ENCODE measurements around the gene ZBTB11. TPM values are rescaled to one million over a fixed set of nuclear protein-coding genes. Genes with fewer than 3 reads are reported as not detected.

Gene ZBTB11
- polyA plus RNA-seq, 3 donors, result 5.1 to 20.2 (median 6.8) TPM

GRCh38 chr3:101667844-101668243 is 9.1 kb downstream of the ZBTB11 start:
- Mint-ChIP-seq H3K9me3 (no peaks in the 10 kb centered on the region), H3K4me3 (no peak overlapping the region)
- intact Hi-C loops (cut with micrococcal nuclease), result no loop called here

DNA sequence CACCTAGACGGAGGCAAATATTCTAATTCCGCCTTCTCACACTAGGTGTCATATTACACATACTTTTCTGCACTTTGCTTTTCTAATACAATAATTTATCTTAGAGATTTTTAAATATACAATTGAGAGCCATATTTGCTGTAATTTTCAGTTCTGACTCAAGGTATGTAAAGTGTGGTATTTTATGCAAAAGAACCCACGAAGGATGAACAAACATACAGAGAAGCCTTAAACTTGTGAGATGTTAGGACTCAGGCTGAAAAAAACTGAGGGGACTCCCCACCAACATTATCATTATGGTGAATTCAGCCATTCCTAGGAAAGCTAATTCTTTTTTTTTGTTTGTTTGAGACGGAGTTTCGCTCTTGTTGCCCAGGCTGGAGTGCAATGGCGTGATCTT is 9.6 kb downstream of the ZBTB11 start:
- WGBS (ENCODE audit: insufficient coverage), result no CpG with 5 or more reads among the region's 6 CpGs
- H3K4me2 ChIP-seq (replicated peaks; ENCODE audit: extremely low read depth, low read length, poor library complexity, severe bottlenecking), result no peak overlapping the region
- no peaks in the 10 kb centered on the region for H3K9me3 Mint-ChIP-seq
- H3K4me3 Mint-ChIP-seq, result no peak overlapping the region
- no peak overlapping the region for H3K9ac ChIP-seq (ENCODE audit: insufficient read depth, low read length, poor library complexity, severe bottlenecking)
- intact Hi-C loops (cut with micrococcal nuclease), result no loop called here
- peaks cover 73 to 87% of the 10 kb centered on the region in 2 donors for H3K36me3 Mint-ChIP-seq
- TF ChIP-seq, protein P1, sequence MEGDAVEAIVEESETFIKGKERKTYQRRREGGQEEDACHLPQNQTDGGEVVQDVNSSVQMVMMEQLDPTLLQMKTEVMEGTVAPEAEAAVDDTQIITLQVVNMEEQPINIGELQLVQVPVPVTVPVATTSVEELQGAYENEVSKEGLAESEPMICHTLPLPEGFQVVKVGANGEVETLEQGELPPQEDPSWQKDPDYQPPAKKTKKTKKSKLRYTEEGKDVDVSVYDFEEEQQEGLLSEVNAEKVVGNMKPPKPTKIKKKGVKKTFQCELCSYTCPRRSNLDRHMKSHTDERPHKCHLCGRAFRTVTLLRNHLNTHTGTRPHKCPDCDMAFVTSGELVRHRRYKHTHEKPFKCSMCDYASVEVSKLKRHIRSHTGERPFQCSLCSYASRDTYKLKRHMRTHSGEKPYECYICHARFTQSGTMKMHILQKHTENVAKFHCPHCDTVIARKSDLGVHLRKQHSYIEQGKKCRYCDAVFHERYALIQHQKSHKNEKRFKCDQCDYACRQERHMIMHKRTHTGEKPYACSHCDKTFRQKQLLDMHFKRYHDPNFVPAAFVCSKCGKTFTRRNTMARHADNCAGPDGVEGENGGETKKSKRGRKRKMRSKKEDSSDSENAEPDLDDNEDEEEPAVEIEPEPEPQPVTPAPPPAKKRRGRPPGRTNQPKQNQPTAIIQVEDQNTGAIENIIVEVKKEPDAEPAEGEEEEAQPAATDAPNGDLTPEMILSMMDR (IDR thresholded peaks at IDR 0.05), result no peak
- H3K27me3 Mint-ChIP-seq (ENCODE audit: low read depth in 3 of 3), result no peaks in the 10 kb centered on the region
- H2AFZ ChIP-seq (ENCODE audit: insufficient read depth, low read depth, low read length, poor library complexity, severe bottlenecking), result no peak overlapping the region
- DNase-seq, result no peak
- no peak overlapping the region for H3K4me3 ChIP-seq (replicated peaks in 1 of 3; ENCODE audit: low read depth in 2 of 3, low read length in 3 of 3)
- peak overlapping the region in 1 of 7 donors; percentile 3 for H3K27ac Mint-ChIP-seq
- H3K4me1 ChIP-seq (ENCODE audit: control insufficient read depth in 1 of 2, insufficient read depth in 2 of 2, low read length in 2 of 2), result no peaks in the 10 kb centered on the region
- no peaks in the 10 kb centered on the region for H3K27me3 ChIP-seq (ENCODE audit: control insufficient read depth in 2 of 2, insufficient read depth in 2 of 2, low read length in 2 of 2)
- no peaks in the 10 kb centered on the region for H3K9me3 ChIP-seq (replicated peaks in 1 of 2; ENCODE audit: control insufficient read depth in 1 of 2, insufficient read depth in 1 of 2, low read length in 2 of 2)
- peaks cover 35% of the 10 kb centered on the region for H4K20me1 ChIP-seq (ENCODE audit: insufficient read depth, low read length)
- peaks cover 80 to 94% of the 10 kb centered on the region in 2 donors for H3K36me3 ChIP-seq (replicated peaks in 1 of 2; ENCODE audit: control insufficient read depth in 1 of 2, insufficient read depth in 2 of 2, low read length in 2 of 2)
- peaks cover 2% of the 10 kb centered on the region for H3K4me1 Mint-ChIP-seq
- peaks cover 51% of the 10 kb centered on the region for H3K79me2 ChIP-seq (ENCODE audit: insufficient read depth, low read length)
- no peak overlapping the region for H3K27ac ChIP-seq (ENCODE audit: low read depth in 1 of 2, low read length in 2 of 2)

More at GRCh38 chr3:101667844-101668243, 9.1 kb downstream of the ZBTB11 start:
- Histone ChIP-seq H3K4me3 (replicated peaks in 1 of 3; ENCODE audit: low read depth in 2 of 3, low read length in 3 of 3) (no peak overlapping the region), H4K20me1 (ENCODE audit: insufficient read depth, low read length) (peaks cover 41% of the 10 kb centered on the region), H3K79me2 (ENCODE audit: insufficient read depth, low read length) (peaks cover 56% of the 10 kb centered on the region), H3K36me3 (replicated peaks in 1 of 2; ENCODE audit: control insufficient read depth in 1 of 2, insufficient read depth in 2 of 2, low read length in 2 of 2) (peaks cover 75 to 89% of the 10 kb centered on the region in 2 donors), H2AFZ (ENCODE audit: insufficient read depth, low read depth, low read length, poor library complexity, severe bottlenecking) (no peak overlapping the region), H3K27ac (ENCODE audit: low read depth in 1 of 2, low read length in 2 of 2) (no peak overlapping the region), H3K4me1 (ENCODE audit: control insufficient read depth in 1 of 2, insufficient read depth in 2 of 2, low read length in 2 of 2) (no peaks in the 10 kb centered on the region), H3K4me2 (replicated peaks; ENCODE audit: extremely low read depth, low read length, poor library complexity, severe bottlenecking) (no peak overlapping the region), H3K27me3 (ENCODE audit: control insufficient read depth in 2 of 2, insufficient read depth in 2 of 2, low read length in 2 of 2) (no peaks in the 10 kb centered on the region), H3K9ac (ENCODE audit: insufficient read depth, low read length, poor library complexity, severe bottlenecking) (no peak overlapping the region), H3K9me3 (replicated peaks in 1 of 2; ENCODE audit: control insufficient read depth in 1 of 2, insufficient read depth in 1 of 2, low read length in 2 of 2) (no peaks in the 10 kb centered on the region)
- no CpG with 5 or more reads among the region's 1 CpG for WGBS (ENCODE audit: insufficient coverage)
- TF ChIP-seq, protein P1 (IDR thresholded peaks at IDR 0.05), result no peak
- DNase-seq, result no peak
- H3K36me3 Mint-ChIP-seq, result peaks cover 68 to 82% of the 10 kb centered on the region in 2 donors
- peaks cover 6% of the 10 kb centered on the region for H3K4me1 Mint-ChIP-seq
- H3K27ac Mint-ChIP-seq, result no peak overlapping the region
- H3K27me3 Mint-ChIP-seq (ENCODE audit: low read depth in 3 of 3), result no peaks in the 10 kb centered on the region
